HK-2 (cell line): ENCODE results near the gene E2F2.

ENCODE experiments used
- DNase-seq: peaks from one replicate; pipeline ENCODE4 v3.0.0-alpha.2; 2018; ENCODE audit not compliant: unreplicated experiment

Gene E2F2

DNA sequence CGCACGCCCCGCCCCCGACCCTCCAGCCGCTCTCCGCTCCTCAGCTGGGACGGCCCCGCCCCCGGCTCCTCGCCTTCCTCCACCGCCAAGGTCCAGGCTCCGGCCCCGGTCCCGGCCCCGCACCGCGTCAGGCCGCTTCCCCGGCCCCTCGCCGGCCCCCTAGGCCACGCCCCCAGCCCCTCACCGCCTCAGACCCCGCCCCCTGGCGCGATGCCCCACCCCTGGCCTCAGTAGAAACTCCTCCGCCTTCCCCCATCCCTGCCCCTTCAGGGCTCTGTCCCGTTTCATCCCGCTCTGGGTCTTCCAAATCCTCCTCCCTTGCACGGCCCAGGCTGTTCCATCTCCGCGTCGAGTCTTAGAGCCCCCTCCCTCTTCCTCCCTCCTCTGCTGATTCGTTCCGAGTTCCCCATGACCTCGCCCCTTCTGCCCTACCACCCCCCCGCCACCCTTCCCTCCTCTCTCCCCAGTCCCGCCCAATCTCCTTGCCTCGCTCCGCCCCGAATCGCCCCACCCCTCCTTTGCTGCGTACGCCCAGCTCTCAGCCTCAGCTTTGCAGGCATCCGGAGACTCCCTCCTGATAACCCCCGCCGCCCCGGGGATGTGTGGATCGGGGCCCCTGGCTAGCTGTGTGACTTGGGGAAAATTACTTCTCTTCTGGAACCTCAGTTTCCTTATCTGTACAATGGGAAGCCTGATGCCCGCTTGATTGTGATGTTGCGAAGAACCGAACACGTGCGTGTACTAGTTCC lies 46.6 kb downstream of the E2F2 start:
- DNase-seq, result peak; percentile 93

- peak; percentile 24 for DNase-seq
These were observed 47.4 kb downstream of the E2F2 start, which contains the start of gene ASAP3 for GRCh38 chr1:23483321-23484252. Gene ASAP3 (minus strand): TSS chr1:23484179. CDS start chr1:23484133, 46 bp downstream.

GRCh38 chr1:23481904-23482303 lies 49.1 kb downstream of the E2F2 start:
- DNase-seq, result no peak

- no peak for DNase-seq
These were observed 49.9 kb downstream of the E2F2 start for GRCh38 chr1:23481026-23481597.

DNA sequence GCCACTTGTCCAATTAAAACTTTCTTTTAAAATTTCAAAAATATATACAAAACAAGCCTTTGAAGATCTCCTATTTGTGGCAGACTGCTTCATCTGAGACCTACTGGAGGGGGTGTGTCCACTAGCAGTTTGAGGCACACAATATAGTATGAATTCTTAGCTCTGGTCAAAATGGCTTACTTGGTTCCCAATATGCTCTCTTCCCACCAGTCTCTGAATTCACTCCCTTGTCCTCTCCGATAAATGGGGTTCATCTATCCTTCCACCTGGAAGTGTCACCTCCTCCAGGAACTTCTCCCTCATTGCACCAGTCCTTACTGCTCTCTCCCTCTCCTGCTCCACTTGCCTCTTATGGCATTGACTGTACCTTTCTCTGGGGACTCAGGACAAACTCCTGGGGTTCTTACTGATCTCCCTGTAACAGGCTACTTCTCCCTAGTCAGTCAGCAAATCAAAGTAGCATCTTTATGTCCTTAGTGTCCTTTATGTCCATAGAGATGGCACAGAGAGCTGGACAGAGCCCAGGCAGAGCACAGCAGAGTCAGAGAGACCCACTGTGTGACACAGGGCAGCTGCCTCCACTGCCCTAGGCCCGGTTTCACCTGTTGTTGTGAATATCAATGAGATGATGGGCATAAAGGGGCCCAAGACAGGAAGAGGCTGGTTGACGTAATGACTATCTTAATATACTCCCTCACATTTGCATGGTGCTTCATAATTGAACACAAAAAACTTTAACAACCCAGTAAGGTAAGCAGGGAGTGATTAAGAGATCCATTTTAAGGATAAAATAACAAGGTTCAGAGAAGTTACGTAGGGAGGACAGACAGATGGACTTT lies 50.6 kb downstream of the E2F2 start:
- DNase-seq, result no peak

DNA sequence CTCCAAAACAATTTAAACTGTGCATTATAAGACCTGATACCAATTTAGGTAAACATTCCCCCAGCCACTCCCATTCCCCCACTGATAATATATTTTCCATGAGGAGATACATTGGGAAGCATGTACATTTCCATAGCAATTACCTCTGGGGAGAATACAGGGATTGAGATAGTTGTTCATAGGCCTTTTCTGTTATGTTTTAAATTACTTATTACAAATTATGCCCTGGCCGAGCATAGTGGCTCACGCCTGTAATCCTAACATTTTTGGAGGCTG lies 51.4 kb downstream of the E2F2 start:
- DNase-seq, result no peak

DNA sequence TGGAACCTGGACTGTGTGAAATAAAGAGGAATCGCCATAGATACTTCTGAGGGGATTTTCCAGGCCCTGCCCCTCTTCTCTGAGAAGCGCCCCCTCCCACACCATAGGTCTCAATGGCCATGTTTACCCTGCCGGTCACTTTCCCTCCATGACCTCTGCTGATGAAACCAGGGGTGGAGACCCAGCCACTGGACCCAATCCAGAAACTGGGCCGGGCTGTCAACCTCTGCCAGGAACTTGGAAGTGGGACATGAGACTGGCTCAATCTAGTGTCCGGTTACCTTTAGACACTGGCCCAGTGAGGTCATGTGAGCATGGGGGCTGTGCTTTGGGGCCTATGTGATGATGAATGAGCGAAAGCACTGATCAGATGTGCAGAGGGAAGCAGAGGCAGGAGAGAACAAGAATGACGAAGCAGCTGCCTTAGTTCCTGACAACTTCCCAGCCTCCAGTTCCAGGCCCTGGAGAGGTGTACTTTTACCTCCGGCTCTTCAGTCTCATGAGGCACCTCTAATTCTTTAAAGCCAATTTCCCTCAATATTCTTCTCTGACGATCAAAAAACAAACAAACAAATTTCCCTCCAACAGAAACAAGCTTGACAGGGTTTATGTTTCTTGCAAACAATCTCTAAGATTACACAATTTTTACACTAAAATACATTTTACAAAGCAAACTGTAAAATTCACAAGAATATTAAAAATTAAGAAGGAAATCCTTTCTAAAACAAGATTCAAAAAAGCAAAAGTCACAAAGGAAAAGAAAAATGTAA lies 52.0 kb downstream of the E2F2 start:
- peak; percentile 76 for DNase-seq

- no peak for DNase-seq
These were observed 53.5 kb downstream of the E2F2 start for GRCh38 chr1:23477359-23478144.

DNA sequence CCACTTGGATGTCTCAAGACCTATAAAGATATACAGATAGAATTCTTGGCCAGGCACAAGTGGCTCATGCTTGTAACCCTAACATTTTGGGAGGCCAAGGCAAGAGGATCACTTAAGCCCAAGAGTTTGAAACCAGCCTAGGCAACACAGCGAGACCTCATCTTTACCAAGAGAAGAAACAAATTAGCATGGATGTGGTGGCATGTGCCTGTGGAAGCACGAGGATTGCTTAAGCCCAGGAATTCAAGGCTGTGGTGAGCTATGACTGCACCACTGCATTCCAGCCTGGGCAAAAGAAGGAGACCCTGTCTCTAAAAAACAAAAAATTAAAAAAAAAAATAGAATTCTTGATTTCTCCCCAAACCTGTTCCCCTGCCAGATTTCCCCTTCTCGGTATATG lies 55.4 kb downstream of the E2F2 start:
- no peak for DNase-seq

GRCh38 chr1:23475134-23475628 lies 55.9 kb downstream of the E2F2 start:
- peak; percentile 32 for DNase-seq

DNA sequence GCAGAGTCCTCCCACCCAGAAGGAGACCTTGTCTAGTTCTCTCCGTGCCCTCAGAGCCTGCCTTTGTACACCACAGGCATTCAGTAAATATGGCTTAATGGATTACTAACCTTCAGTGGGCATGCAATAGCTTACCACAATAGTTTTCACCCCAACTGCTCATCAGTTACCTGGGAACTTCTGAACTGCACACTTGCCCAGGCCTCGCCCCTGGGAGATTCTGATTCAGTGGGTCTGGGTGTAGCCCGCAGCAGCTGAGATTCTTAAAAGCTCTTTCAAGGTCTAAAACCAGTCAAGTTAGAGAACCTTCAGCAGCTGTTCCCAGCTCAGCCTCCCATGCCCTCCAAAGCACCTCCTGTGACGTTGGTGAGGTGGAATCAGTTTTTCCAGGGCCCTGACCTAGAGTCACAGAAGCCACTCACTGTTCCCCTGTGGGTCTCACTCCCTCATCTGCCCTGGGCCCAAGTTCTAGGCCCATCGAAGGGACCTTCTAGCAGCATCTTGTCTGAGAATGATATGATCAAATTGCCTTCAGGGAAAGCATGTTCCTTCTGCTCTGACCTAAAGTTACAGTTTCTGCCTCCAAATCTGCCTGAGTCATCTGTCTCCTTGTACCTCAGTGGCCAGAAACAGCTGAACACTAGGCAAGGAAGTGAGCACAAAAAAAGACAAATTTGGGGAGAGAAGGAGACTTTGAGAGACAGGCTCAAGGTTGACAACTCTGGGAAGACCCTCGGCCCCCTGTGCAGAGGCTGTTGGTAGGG lies 57.8 kb downstream of the E2F2 start:
- peak; percentile 47 for DNase-seq

GRCh38 chr1:23472351-23473036 lies 58.5 kb downstream of the E2F2 start:
- no peak for DNase-seq

- no peak for DNase-seq
These were observed 59.5 kb downstream of the E2F2 start for GRCh38 chr1:23471473-23472075.

DNA sequence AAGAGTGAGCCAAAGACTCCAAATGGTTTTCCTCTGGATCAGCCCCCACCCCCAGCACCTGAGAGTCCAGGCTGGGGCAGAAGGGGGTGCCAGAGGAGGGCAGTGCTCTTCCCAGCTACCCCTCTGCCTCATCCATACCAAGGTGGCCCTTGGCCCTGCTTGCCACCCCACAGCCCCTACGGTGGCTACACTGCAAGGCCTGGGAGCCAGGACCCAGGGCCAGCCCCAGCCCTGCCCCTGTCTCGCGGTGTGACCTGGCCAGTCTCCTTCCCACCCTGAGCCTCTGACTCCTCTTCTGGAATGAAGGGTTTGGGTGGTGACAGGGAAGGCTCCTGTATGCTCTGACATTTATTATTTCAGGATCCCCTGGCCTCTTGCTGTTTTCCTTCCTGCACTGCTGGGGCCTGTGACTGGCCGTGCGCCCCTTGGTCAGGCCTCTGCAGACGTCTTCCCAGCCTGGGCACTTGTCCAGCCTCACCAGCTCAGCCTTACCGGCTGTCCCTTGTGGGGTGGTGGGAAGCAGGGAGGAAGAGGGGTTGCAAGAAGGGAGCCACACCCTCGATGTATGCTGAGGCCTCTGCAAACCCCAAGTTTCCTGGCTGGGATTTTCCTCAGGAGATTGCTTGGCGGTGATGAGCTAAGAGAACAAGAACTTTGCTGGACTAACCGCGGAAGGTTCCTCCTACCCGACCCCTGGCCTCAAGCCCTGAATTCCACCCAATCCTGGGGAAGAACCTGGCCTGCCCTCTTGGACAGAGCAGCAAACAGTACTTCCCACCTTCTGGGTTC lies 60.6 kb downstream of the E2F2 start:
- no peak for DNase-seq

DNA sequence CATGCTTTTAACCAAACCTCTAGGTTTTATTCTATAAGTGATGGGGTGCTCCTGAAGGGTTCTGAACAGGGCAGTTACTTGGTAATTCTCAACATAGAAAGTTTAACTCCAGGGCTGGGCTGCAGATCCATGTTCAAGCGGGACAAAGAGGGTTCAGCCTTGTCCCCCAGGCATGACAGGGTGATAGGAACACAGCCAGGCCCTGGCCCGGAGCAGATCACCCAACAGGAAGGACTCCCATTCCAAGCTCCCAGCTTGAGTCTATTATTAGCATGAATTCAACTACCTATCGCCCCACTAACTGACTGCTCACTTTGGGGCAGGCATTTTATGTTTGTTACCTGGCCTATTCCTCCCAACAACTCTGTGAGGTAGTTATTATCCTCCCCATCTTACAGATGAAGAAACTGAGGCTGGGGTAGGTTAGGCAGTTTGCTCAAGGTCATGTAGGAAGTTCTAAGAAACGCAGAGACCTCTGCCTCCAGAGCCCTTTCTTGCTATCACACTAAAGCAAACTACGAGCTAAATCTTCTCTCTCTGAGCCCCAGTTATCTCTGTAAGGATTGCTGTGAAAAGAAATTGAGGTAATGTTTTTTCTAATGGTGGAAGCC lies 61.6 kb downstream of the E2F2 start:
- no peak for DNase-seq

DNA sequence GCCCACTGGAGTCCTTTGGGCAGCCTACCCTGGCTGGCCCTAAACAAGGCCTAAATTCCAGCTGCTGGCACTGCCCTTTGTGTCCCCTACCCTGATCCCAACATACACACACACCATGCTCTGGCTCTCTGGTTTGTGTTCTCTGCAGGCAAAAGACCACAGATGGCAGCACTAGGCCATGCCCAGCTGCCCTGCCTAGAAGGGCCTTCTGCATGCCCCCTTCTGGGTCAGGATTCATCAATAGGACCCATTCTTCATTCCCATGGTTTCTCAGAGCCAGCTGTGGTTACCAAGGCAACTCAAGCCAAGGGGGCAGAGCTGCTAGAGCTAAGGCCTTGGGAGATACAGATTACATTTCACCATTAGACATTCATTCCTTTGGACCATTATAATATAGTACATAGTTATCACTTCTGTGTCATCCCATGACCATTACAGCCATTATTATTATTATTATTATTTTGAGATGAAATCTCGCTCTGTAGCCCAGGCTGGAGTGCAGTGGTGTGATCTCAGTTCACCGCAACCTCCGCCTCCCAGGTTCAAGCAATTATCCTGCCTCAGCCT lies 64.5 kb downstream of the E2F2 start:
- DNase-seq, result no peak

- DNase-seq, result no peak
These were observed 67.7 kb downstream of the E2F2 start for GRCh38 chr1:23463286-23463685.
